ENCODE results near the gene CPSF4.

The CPSF4 gene

GRCh38 chr7:99449326-99449725 lies 10.6 kb downstream of the CPSF4 start:
- DNase-seq (ENCODE audit: low read depth): no peak

- DNase-seq (ENCODE audit: low read depth): no peak
These were observed 13.2 kb downstream of the CPSF4 start for GRCh38 chr7:99451936-99452335.

GRCh38 chr7:99452541-99452940 lies 13.8 kb downstream of the CPSF4 start:
- no peak for DNase-seq (ENCODE audit: low read depth)

- DNase-seq (ENCODE audit: low read depth): no peak
These were observed 14.4 kb downstream of the CPSF4 start for GRCh38 chr7:99453105-99453504.

GRCh38 chr7:99455874-99456273 lies 17.1 kb downstream of the CPSF4 start:
- DNase-seq (ENCODE audit: low read depth): no peak

GRCh38 chr7:99456288-99456687 lies 17.5 kb downstream of the CPSF4 start:
- DNase-seq (ENCODE audit: low read depth): no peak

- no peak for DNase-seq (ENCODE audit: low read depth)
These were observed 18.4 kb downstream of the CPSF4 start for GRCh38 chr7:99457050-99457649.

- DNase-seq (ENCODE audit: low read depth): no peak
These were observed 19.1 kb downstream of the CPSF4 start for GRCh38 chr7:99457650-99458493.

GRCh38 chr7:99459087-99459486 lies 20.3 kb downstream of the CPSF4 start:
- DNase-seq (ENCODE audit: low read depth): no peak

GRCh38 chr7:99460651-99461050 lies 21.9 kb downstream of the CPSF4 start:
- no peak for DNase-seq (ENCODE audit: low read depth)

GRCh38 chr7:99461221-99461620 lies 22.5 kb downstream of the CPSF4 start:
- DNase-seq (ENCODE audit: low read depth): no peak

- DNase-seq (ENCODE audit: low read depth): no peak
These were observed 26.7 kb downstream of the CPSF4 start for GRCh38 chr7:99465421-99465768.

GRCh38 chr7:99468336-99468918 lies 29.7 kb downstream of the CPSF4 start:
- DNase-seq (ENCODE audit: low read depth): no peak

GRCh38 chr7:99469381-99470065 lies 30.8 kb downstream of the CPSF4 start:
- no peak for DNase-seq (ENCODE audit: low read depth)

GRCh38 chr7:99472561-99473314 lies 34.0 kb downstream of the CPSF4 start, which contains the start of gene ZNF789:
ZNF789 (plus strand) TSS chr7:99472890; CDS start chr7:99476457, 3,567 bp downstream.
- DNase-seq (ENCODE audit: low read depth): peak; percentile 51

GRCh38 chr7:99473315-99473596 lies 34.5 kb downstream of the CPSF4 start:
- no peak for DNase-seq (ENCODE audit: low read depth)

GRCh38 chr7:99476107-99476506 lies 37.4 kb downstream of the CPSF4 start:
- no peak for DNase-seq (ENCODE audit: low read depth)

- DNase-seq (ENCODE audit: low read depth): no peak
These were observed 40.0 kb downstream of the CPSF4 start for GRCh38 chr7:99478464-99479440.

- DNase-seq (ENCODE audit: low read depth): no peak
These were observed 46.4 kb downstream of the CPSF4 start for GRCh38 chr7:99485094-99485493.

GRCh38 chr7:99489235-99489634 lies 50.5 kb downstream of the CPSF4 start:
- DNase-seq (ENCODE audit: low read depth): no peak

- DNase-seq (ENCODE audit: low read depth): no peak
These were observed 52.1 kb downstream of the CPSF4 start for GRCh38 chr7:99490878-99491277.
